A673 (cell line): Measurements from ENCODE around the gene CHST9. TPM values are rescaled to one million over a fixed set of nuclear protein-coding genes. Genes with fewer than 3 reads are reported as not detected.

Source experiments
- BruUV-seq: library from RNA; stranded (reverse); fragments of 400-500 nt; replicated peaks from 2 replicates; lab custom pipeline; 2021; lab: Mats Ljungman, UMichigan
- CTCF ChIA-PET: fragments of 300-600 bp; sonication (Branson Sonifier 250); formaldehyde crosslinking; loops from one replicate; lab custom pipeline; 2022; ENCODE audit warnings: antibody characterized with exemption; lab: Charles Lee
- POLR2A ChIA-PET: fragments of 300-600 bp; sonication (Branson Sonifier 250); formaldehyde crosslinking; loops from one replicate; lab custom pipeline; 2022; ENCODE audit warnings: antibody characterized with exemption; ENCODE audit not compliant: low non-redundant PET; lab: Charles Lee
- DNase-seq: peaks from one replicate; pipeline ENCODE4 v3.0.0-alpha.2; 2015; ENCODE audit warnings: low spot score
- H3K27ac ChIP-seq: fragments of 200-600 bp; sonication (generic); 2 replicates; pipeline ENCODE4 v1.5.1; 2016; ENCODE audit warnings: mixed run types, low read depth, mild to moderate bottlenecking, mixed read lengths, antibody characterized with exemption, low read length; ENCODE audit not compliant: poor library complexity, severe bottlenecking
- H3K27me3 ChIP-seq: fragments of 200-600 bp; sonication (generic); replicated peaks from 2 replicates; pipeline ENCODE4 v1.6.1; 2017; ENCODE audit warnings: mixed run types, low read depth, mild to moderate bottlenecking, mixed read lengths, antibody characterized with exemption, low read length; ENCODE audit not compliant: insufficient read depth, poor library complexity
- H3K36me3 ChIP-seq: fragments of 200-600 bp; sonication (generic); 2 replicates; pipeline ENCODE4 v1.6.1; 2016; ENCODE audit warnings: mixed run types, mild to moderate bottlenecking, mixed read lengths, antibody characterized with exemption, low read length; ENCODE audit not compliant: insufficient read depth, poor library complexity, severe bottlenecking
- H3K4me1 ChIP-seq: fragments of 200-600 bp; sonication (generic); 2 replicates; pipeline ENCODE4 v1.6.1; 2017; ENCODE audit warnings: mixed run types, mild to moderate bottlenecking, mixed read lengths, antibody characterized with exemption, low read length; ENCODE audit not compliant: insufficient read depth, poor library complexity, severe bottlenecking
- H3K4me3 ChIP-seq: fragments of 200-600 bp; sonication (generic); 2 replicates; pipeline ENCODE4 v1.5.1; 2016; ENCODE audit warnings: low read depth, mixed run types, mild to moderate bottlenecking, mixed read lengths, low read length; ENCODE audit not compliant: poor library complexity, severe bottlenecking
- H3K9me3 ChIP-seq: fragments of 200-600 bp; sonication (generic); 2 replicates; pipeline ENCODE4 v1.6.1; 2016; ENCODE audit warnings: mixed run types, low read depth, mild to moderate bottlenecking, mixed read lengths, antibody characterized with exemption, low read length; ENCODE audit not compliant: poor library complexity, severe bottlenecking
- EZH2 ChIP-seq: fragments of 200-600 bp; sonication (generic); IDR thresholded peaks from 2 replicates; pipeline ENCODE4 v1.6.1; 2017; ENCODE audit warnings: borderline replicate concordance, low read depth, mild to moderate bottlenecking, mixed read lengths, antibody characterized with exemption, low read length; ENCODE audit not compliant: poor library complexity, severe bottlenecking
- intact Hi-C: fragments of 100-400 bp; cut with micrococcal nuclease; formaldehyde crosslinking; loops from one replicate; pipeline ENCODE4 v1.10.0; 2022; ENCODE audit not compliant: unreplicated experiment
- total RNA-seq: library from RNA; stranded (reverse); gene quantifications from 2 replicates; pipeline ENCODE4 v1.2.3, GENCODE V29; 2021
- TF ChIP-seq, protein P1 (sequence below): fragments of 300-800, 200-600 bp; sonication (generic); conservative IDR thresholded peaks from 2 replicates; pipeline ENCODE4 v1.5.1; 2017; ENCODE audit warnings: low read depth, mild to moderate bottlenecking, antibody characterized with exemption, low read length, moderate library complexity, mixed read lengths

Gene CHST9
- total RNA-seq, 1 experiment from 2014 or later = not detected

DNA sequence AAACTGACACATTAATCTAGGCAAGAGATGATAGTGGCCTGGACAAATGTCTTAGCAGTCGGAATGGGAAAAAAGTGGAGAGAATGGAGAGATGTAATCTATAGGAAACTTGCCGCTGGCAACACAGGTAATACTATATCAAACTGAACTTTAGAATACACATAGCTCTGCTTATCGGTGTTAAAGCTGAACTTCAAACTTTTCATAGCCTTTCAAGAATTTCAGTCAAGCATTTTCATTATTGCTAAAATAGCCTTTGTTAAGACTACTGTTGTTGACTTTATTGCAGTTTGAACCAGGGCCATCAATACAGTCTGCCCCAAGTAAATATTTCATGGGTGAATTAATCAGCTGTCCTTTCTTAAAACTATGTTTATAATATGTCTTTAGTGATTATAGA is 12.9 kb upstream of the CHST9 start:
- TF ChIP-seq, protein P1, sequence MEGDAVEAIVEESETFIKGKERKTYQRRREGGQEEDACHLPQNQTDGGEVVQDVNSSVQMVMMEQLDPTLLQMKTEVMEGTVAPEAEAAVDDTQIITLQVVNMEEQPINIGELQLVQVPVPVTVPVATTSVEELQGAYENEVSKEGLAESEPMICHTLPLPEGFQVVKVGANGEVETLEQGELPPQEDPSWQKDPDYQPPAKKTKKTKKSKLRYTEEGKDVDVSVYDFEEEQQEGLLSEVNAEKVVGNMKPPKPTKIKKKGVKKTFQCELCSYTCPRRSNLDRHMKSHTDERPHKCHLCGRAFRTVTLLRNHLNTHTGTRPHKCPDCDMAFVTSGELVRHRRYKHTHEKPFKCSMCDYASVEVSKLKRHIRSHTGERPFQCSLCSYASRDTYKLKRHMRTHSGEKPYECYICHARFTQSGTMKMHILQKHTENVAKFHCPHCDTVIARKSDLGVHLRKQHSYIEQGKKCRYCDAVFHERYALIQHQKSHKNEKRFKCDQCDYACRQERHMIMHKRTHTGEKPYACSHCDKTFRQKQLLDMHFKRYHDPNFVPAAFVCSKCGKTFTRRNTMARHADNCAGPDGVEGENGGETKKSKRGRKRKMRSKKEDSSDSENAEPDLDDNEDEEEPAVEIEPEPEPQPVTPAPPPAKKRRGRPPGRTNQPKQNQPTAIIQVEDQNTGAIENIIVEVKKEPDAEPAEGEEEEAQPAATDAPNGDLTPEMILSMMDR = no peak
- no peak for TF ChIP-seq EZH2
- DNase-seq = no peak
- Histone ChIP-seq H3K27me3 (no peaks in the 10 kb centered on the region), H3K36me3 (no peaks in the 10 kb centered on the region), H3K4me3 (no peak overlapping the region), H3K27ac (no peak overlapping the region), H3K4me1 (no peaks in the 10 kb centered on the region), H3K9me3 (no peaks in the 10 kb centered on the region)
- CTCF ChIA-PET = no interaction called here
- intact Hi-C loops = no loop called here
- BruUV-seq = no TSS peak
- POLR2A ChIA-PET = no interaction called here

DNA sequence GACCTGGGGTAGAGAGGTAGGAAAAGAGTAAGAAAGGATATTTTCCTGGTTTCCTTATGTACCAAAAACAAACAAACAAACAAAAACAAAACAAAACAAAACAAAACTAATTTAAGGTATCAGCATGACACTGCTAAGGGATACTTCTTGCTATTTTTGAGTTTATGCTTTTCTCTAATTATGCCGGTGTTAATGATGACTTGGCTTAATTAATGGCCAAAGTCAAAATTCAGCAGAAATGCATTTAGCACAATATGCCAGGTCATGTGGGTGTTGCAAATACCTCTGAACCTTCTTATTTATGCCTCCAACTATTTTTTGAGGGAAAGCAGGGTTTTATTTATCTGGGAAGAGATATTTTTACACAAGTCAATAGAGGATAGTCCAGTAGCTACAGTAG is 3.2 kb upstream of the CHST9 start:
- Histone ChIP-seq H3K27me3 (peaks cover 40% of the 10 kb centered on the region), H3K4me1 (no peaks in the 10 kb centered on the region), H3K36me3 (no peaks in the 10 kb centered on the region), H3K9me3 (no peaks in the 10 kb centered on the region), H3K4me3 (no peak overlapping the region), H3K27ac (no peak overlapping the region)
- BruUV-seq = no TSS peak
- no peak for DNase-seq
- ChIA-PET CTCF (no interaction called here), POLR2A (no interaction called here)
- no peak for TF ChIP-seq EZH2
- TF ChIP-seq, protein P1 = no peak
- intact Hi-C loops = no loop called here

DNA sequence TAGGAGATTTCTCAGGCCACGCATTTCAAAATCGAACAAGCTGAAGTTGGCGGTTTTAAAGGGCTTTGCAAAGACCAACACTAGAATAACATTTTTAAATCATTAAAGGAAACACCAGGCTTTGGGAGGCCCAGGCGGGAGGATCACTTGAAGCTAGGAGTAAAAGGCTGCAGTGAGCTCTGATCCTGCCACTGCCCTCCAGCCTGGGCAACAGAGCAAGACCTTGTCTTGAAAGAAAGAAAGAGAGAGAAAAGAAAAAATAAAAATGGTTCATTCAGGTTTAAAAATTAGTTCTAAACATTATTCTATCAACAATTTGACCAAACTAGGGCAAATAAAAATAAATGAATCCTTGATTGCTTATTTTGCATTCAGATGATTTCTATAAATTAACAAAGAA is 789 bp upstream of the CHST9 start:
- ChIA-PET CTCF (no interaction called here), POLR2A (no interaction called here)
- Histone ChIP-seq H3K4me1 (no peaks in the 10 kb centered on the region), H3K9me3 (no peaks in the 10 kb centered on the region), H3K27me3 (peaks cover 51% of the 10 kb centered on the region), H3K27ac (no peak overlapping the region), H3K4me3 (no peak overlapping the region), H3K36me3 (no peaks in the 10 kb centered on the region)
- TF ChIP-seq, protein P1 = no peak
- TF ChIP-seq EZH2 = no peak
- BruUV-seq = no TSS peak
- intact Hi-C loops = no loop called here
- DNase-seq = no peak
